ENCODE measurements around the gene BICD1. TPM values are rescaled to one million over a fixed set of nuclear protein-coding genes. Genes with fewer than 3 reads are reported as not detected.

The BICD1 gene
- total RNA-seq, 2 experiments from 2014 or later, result 20.0 to 22.6 TPM

- H3K27me3 Mint-ChIP-seq, result peaks cover 4% of the 10 kb centered on the region
Observed at GRCh38 chr12:32134101-32134888, 27.6 kb downstream of the BICD1 start.

GRCh38 chr12:32135967-32136366, 29.3 kb downstream of the BICD1 start:
- CTCF ChIA-PET, result no interaction called here

More at GRCh38 chr12:32134101-32134888, 27.6 kb downstream of the BICD1 start:
- peak; percentile 82 for DNase-seq
- H3K27ac Mint-ChIP-seq, result peak overlapping the region; percentile 28
- CTCF ChIA-PET, result interaction anchor here (1.0 to 2.7 kb wide), 6 partner anchors 14 to 481 kb away, joined by 3 to 9 read pairs (median 4); partner anchors contain the start of gene BICD1
- no peak overlapping the region for H3K4me3 Mint-ChIP-seq
- H3K36me3 Mint-ChIP-seq, result no peaks in the 10 kb centered on the region
- H3K4me1 Mint-ChIP-seq, result peaks cover 19% of the 10 kb centered on the region
- H3K9me3 Mint-ChIP-seq (ENCODE audit: low read depth), result no peaks in the 10 kb centered on the region
- peak; percentile 89 for ATAC-seq

DNA sequence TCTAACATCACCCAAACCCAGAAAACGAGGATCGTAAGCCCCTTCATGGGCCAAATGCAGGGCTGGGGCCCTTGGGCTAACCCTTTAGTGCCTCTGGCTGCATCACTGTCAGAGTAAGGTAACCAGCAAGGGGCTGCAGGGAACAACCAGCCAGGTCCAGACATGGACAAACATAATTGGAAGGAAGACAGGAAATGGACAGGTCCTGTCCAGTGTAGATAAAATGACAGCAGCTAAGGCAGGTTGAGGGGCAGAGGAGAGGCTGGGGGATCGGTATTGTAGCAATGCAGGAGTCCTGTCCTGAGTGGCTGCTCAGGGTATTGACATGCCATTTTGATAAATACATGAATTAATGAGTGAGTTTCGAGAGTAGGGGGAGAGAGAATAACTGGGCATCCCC, 29.8 kb downstream of the BICD1 start:
- no peak for DNase-seq
- Mint-ChIP-seq H3K4me1 (peaks cover 24% of the 10 kb centered on the region), H3K27ac (no peak overlapping the region), H3K27me3 (peaks cover 4% of the 10 kb centered on the region), H3K9me3 (ENCODE audit: low read depth) (no peaks in the 10 kb centered on the region), H3K4me3 (no peak overlapping the region), H3K36me3 (no peaks in the 10 kb centered on the region)
- CTCF ChIA-PET, result no interaction called here
- ATAC-seq, result no peak

More at GRCh38 chr12:32135967-32136366, 29.3 kb downstream of the BICD1 start:
- no peaks in the 10 kb centered on the region for H3K9me3 Mint-ChIP-seq (ENCODE audit: low read depth)
- H3K4me3 Mint-ChIP-seq, result no peak overlapping the region
- ATAC-seq, result no peak
- no peak overlapping the region for H3K27ac Mint-ChIP-seq
- H3K27me3 Mint-ChIP-seq, result peaks cover 4% of the 10 kb centered on the region
- DNase-seq, result no peak
- peaks cover 24% of the 10 kb centered on the region for H3K4me1 Mint-ChIP-seq
- no peaks in the 10 kb centered on the region for H3K36me3 Mint-ChIP-seq

- peaks cover 23% of the 10 kb centered on the region for H3K4me1 Mint-ChIP-seq
- H3K4me3 Mint-ChIP-seq, result peak overlapping the region; percentile 43
- ATAC-seq (peak; percentile 69), DNase-seq (peak; percentile 67)
- CTCF ChIA-PET, result interaction anchor here (0.7 kb wide), 1 partner anchor 9 kb away, joined by 3 read pairs; no protein-coding TSS in a partner anchor
- no peaks in the 10 kb centered on the region for H3K36me3 Mint-ChIP-seq
- no peaks in the 10 kb centered on the region for H3K9me3 Mint-ChIP-seq (ENCODE audit: low read depth)
- H3K27me3 Mint-ChIP-seq, result peaks cover 4% of the 10 kb centered on the region
- peak overlapping the region; percentile 14 for H3K27ac Mint-ChIP-seq
Observed at GRCh38 chr12:32139064-32139421, 32.4 kb downstream of the BICD1 start.

- CTCF ChIA-PET, result no interaction called here
- Mint-ChIP-seq H3K36me3 (no peaks in the 10 kb centered on the region), H3K27ac (no peak overlapping the region), H3K9me3 (ENCODE audit: low read depth) (no peaks in the 10 kb centered on the region), H3K4me1 (peaks cover 11% of the 10 kb centered on the region), H3K27me3 (no peaks in the 10 kb centered on the region), H3K4me3 (no peak overlapping the region)
- no peak for ATAC-seq
- no peak for DNase-seq
Observed at GRCh38 chr12:32140877-32141276, 34.2 kb downstream of the BICD1 start.

- Mint-ChIP-seq H3K36me3 (peaks cover 3% of the 10 kb centered on the region), H3K27me3 (no peaks in the 10 kb centered on the region), H3K4me3 (no peak overlapping the region), H3K9me3 (ENCODE audit: low read depth) (no peaks in the 10 kb centered on the region), H3K27ac (no peak overlapping the region), H3K4me1 (no peaks in the 10 kb centered on the region)
- no peak for DNase-seq
- CTCF ChIA-PET, result interaction anchor here (1.2 kb wide), 1 partner anchor 14 kb away, joined by 3 read pairs; no protein-coding TSS in a partner anchor
- no peak for ATAC-seq
Observed at GRCh38 chr12:32145096-32145495, 38.4 kb downstream of the BICD1 start.

GRCh38 chr12:32146074-32146873, 39.6 kb downstream of the BICD1 start:
- Mint-ChIP-seq H3K27ac (no peak overlapping the region), H3K4me1 (no peaks in the 10 kb centered on the region), H3K4me3 (no peak overlapping the region), H3K36me3 (peaks cover 3% of the 10 kb centered on the region), H3K9me3 (ENCODE audit: low read depth) (no peaks in the 10 kb centered on the region), H3K27me3 (no peaks in the 10 kb centered on the region)
- ATAC-seq (no peak), DNase-seq (no peak)
- CTCF ChIA-PET, result interaction anchor here (1.1 to 1.2 kb wide), 2 partner anchors 15 to 86 kb away, joined by 3 read pairs; no protein-coding TSS in a partner anchor

DNA sequence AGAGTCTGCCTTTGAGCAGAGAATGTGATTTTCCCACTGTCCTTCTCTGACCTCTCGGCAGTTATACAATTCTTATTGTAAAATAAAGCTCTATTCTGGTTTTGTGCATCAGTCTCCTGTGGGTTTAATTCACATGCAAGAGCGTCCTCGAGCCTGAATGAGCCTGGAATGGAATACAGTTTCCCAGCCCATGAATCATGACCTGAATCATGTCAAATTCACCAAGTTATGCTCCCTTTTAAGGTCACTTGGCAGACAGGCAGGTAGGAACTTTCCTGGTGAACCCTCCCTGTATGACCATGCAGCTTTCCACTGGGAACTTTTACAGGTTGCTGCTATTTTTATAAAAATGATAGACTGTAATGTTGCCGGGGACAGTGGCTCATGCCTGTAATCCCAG, 41.7 kb downstream of the BICD1 start:
- no peak overlapping the region for H3K4me3 Mint-ChIP-seq
- H3K27ac Mint-ChIP-seq, result no peak overlapping the region
- H3K9me3 Mint-ChIP-seq (ENCODE audit: low read depth), result no peaks in the 10 kb centered on the region
- H3K4me1 Mint-ChIP-seq, result no peaks in the 10 kb centered on the region
- no peak for ATAC-seq
- no peaks in the 10 kb centered on the region for H3K27me3 Mint-ChIP-seq
- DNase-seq, result no peak
- CTCF ChIA-PET, result interaction anchor here (0.6 to 1.2 kb wide), 3 partner anchors 9 to 606 kb away, joined by 3 to 4 read pairs (median 3); no protein-coding TSS in a partner anchor
- peaks cover 3% of the 10 kb centered on the region for H3K36me3 Mint-ChIP-seq

- ATAC-seq (no peak), DNase-seq (no peak)
- Mint-ChIP-seq H3K9me3 (ENCODE audit: low read depth) (no peaks in the 10 kb centered on the region), H3K4me3 (no peak overlapping the region), H3K36me3 (peaks cover 3% of the 10 kb centered on the region), H3K27me3 (no peaks in the 10 kb centered on the region), H3K27ac (no peak overlapping the region), H3K4me1 (no peaks in the 10 kb centered on the region)
- CTCF ChIA-PET, result no interaction called here
Observed at GRCh38 chr12:32149489-32149888, 42.8 kb downstream of the BICD1 start.

GRCh38 chr12:32151086-32151485, 44.4 kb downstream of the BICD1 start:
- Mint-ChIP-seq H3K27ac (no peak overlapping the region), H3K4me3 (no peak overlapping the region), H3K27me3 (no peaks in the 10 kb centered on the region), H3K9me3 (ENCODE audit: low read depth) (no peaks in the 10 kb centered on the region), H3K36me3 (peaks cover 3% of the 10 kb centered on the region), H3K4me1 (no peaks in the 10 kb centered on the region)
- DNase-seq (no peak), ATAC-seq (no peak)
- CTCF ChIA-PET, result no interaction called here

DNA sequence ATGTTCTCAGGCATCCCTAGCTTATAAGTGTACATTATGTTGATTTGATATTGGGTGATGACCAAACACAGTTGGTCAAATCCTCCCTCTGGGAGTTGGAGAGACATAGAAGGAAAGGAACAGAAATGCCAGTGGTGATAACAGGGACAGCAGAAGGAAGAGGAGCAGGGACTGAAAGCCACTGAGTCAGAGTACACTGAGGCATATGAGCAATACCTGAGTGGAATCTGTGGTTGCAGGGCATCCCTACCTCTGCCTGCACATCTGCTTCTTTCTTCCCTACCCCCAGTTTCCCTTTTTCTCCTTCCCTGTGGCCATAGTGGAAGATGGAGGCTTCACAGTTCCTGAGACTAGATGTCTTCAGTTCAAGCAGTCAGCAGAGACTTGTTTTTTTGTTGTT, 44.9 kb downstream of the BICD1 start:
- no peak for ATAC-seq

DNA sequence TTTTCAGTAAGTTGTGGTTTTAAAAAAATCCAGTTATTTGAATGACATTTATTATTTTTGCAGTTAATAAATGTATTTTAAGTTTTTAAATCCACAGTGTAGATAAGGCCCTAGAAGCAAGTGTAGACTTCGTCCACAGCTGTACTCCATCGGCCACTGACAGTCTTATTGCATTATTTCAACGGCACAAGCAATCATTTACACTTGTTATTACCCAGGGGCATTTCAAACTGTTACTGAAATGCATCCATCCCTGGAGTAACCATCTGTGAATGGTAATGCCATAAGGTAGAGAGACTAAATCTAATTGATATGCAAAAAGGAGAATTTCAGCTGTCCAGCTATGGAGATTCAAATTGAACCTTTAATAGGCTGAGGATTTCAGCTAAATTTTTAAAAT, 48.4 kb downstream of the BICD1 start:
- H3K9me3 Mint-ChIP-seq (ENCODE audit: low read depth), result no peaks in the 10 kb centered on the region
- no peaks in the 10 kb centered on the region for H3K36me3 Mint-ChIP-seq
- CTCF ChIA-PET, result no interaction called here

More for the DNA sequence above, 44.9 kb downstream of the BICD1 start:
- Mint-ChIP-seq H3K36me3 (peaks cover 3% of the 10 kb centered on the region), H3K4me3 (no peak overlapping the region), H3K27ac (no peak overlapping the region), H3K27me3 (no peaks in the 10 kb centered on the region), H3K4me1 (no peaks in the 10 kb centered on the region), H3K9me3 (ENCODE audit: low read depth) (no peaks in the 10 kb centered on the region)
- DNase-seq, result no peak
- CTCF ChIA-PET, result no interaction called here

DNA sequence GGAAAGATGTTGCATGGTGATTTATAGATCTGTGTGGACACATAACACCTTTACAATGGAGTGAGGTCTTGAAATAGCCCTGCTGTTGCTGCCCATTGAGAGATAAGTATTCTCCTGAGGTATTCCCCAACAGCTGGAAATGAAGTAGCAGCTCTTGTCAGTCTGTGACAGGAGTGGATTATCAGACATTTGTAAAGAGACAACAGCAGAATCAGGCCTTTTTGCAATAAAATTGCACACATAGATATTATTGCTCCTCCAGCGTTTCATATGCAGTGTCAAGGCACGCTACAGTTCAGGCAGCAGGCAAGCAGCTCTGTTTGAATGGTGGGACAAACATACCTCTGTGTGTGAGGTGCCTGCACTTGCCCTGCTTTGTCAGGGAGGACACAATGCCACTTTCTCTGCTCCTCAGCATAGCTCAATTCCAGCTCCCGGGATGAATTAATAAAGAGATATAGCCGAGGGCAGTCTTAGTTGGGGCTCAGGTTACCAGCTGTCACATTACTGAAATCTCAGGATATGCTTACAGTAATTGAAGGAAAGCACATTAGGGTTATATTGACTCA, 49.4 kb downstream of the BICD1 start:
- DNase-seq, result no peak
- no peak overlapping the region for H3K27ac Mint-ChIP-seq
- CTCF ChIA-PET, result no interaction called here

More for the DNA sequence above, 48.4 kb downstream of the BICD1 start:
- ATAC-seq (no peak), DNase-seq (no peak)
- Mint-ChIP-seq H3K4me3 (no peak overlapping the region), H3K4me1 (no peaks in the 10 kb centered on the region), H3K27me3 (no peaks in the 10 kb centered on the region), H3K27ac (no peak overlapping the region)

More for the DNA sequence above, 49.4 kb downstream of the BICD1 start:
- ATAC-seq, result no peak
- Mint-ChIP-seq H3K27me3 (no peaks in the 10 kb centered on the region), H3K4me3 (no peak overlapping the region), H3K4me1 (no peaks in the 10 kb centered on the region), H3K9me3 (ENCODE audit: low read depth) (no peaks in the 10 kb centered on the region), H3K36me3 (no peaks in the 10 kb centered on the region)
